ENCODE results near the gene CAPN12. TPM values are rescaled to one million over a fixed set of nuclear protein-coding genes. Genes with fewer than 3 reads are reported as not detected.

Gene CAPN12
- total and polyA plus RNA-seq, 10 of the 15 experiments (the other 5 are each of a cell fraction or from before 2014, with no cell fraction given), result 0.64 to 4.6 (median 2.0) TPM

DNA sequence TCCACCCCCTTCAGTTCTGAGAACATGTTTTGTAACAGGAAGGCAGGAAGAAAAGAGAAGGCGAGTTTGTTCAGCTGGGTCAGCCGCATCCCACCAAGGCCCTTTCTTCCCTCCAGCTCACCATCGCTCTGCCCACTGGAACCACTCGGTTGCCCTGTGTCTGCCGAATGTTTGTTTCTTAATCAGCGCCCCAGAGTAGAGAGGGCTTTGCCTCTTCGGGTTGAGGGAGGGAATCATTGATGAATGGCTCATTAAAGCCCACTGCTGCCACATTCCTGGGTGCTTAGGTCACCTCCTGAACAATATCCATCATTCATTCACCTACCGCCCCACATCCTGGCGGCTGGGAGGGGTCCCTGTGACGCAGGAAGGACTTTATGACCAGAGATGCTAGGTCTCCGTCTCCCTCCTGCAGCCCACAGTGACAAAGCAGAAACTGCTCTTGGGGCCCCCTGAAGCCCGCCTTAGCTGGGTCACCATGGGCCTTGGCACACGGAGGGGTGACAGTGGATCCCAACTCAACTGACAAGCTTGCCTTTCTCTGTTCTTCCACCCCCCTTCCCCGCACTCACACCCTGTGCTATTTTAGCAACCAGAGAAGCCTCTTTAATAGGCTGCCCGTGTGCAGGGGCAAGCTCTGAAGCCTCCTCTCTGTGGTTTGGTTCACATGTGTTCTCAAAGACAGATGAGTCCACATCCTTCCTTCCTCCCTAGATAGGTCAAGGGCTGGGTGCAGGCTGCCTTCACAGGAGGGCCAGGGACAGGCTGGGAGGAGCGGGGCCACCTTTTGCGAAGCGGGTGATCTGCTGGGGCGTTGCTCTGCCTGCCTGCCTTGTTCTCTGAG is 50.7 kb downstream of the CAPN12 start:
- ChIA-PET SMC1A (ENCODE audit: uncharacterized antibody, unreplicated experiment) (no interaction called here), CTCF (interaction anchor here (0.6 kb wide), 1 partner anchor 510 kb away, joined by 3 read pairs; no protein-coding TSS in a partner anchor), RAD21 (ENCODE audit: unreplicated experiment) (interaction anchor here (0.6 kb wide), 1 partner anchor 72 kb away, joined by 5 read pairs; no protein-coding TSS in a partner anchor), POLR2A (interaction anchor here (1.0 kb wide), 1 partner anchor 9 kb away, joined by 4 read pairs; no protein-coding TSS in a partner anchor)
- DNase-seq (ENCODE audit: low read depth, low spot score) (no peak), ATAC-seq (no peak), FAIRE-seq (peak; percentile 93)
- 0 out of 2 replicates have a peak overlapping the region, but pooled peaks have one; percentile 36 for H3K4me3 ChIP-seq
- WGBS (ENCODE audit: insufficient coverage, insufficient replicate concordance, low lambda C conversion rate, missing lambda C conversion rate), result 22% methylated on average over 19 of the region's 19 CpGs
- peak overlapping the region; percentile 35; the same call in 1 of the 2 replicates for H3K9ac ChIP-seq (ENCODE audit: control insufficient read depth, insufficient read depth, low read length)
- intact Hi-C loops (cut with micrococcal nuclease; ENCODE audit: unreplicated experiment) (no loop called here), in situ Hi-C loops (cut with MboI) (no loop called here)
- no peak overlapping the region for H2AFZ ChIP-seq (ENCODE audit: control insufficient read depth, low read depth, low read length)
- H3K4me2 ChIP-seq (ENCODE audit: control insufficient read depth, insufficient read depth), result peak overlapping the region; percentile 73
- no peaks in the 10 kb centered on the region for H3K27me3 ChIP-seq (replicated peaks in 1 of 2; ENCODE audit: control insufficient read depth in 2 of 2, insufficient read depth in 2 of 2, low read length in 1 of 2)
- no peaks in the 10 kb centered on the region for H3K9me3 ChIP-seq (replicated peaks; ENCODE audit: control insufficient read depth, insufficient read depth, low read length)
- H3K36me3 ChIP-seq (ENCODE audit: control insufficient read depth in 2 of 2, insufficient read depth in 2 of 2, low read length in 1 of 2), result peaks cover 17 to 18% of the 10 kb centered on the region in 2 experiments; a peak in 3 of 4 replicates
- H4K20me1 ChIP-seq (ENCODE audit: control insufficient read depth, insufficient read depth), result 0 out of 2 replicates have a peak, but pooled peaks cover 5% of the 10 kb centered on the region
- peaks cover 40% of the 10 kb centered on the region for H3K79me2 ChIP-seq (ENCODE audit: control insufficient read depth, insufficient read depth, low read length)
- BruUV-seq (replicated peaks), result no TSS peak
- peak overlapping the region; percentile 64 for H3K27ac ChIP-seq (ENCODE audit: control insufficient read depth, insufficient read depth)
- H3K4me1 ChIP-seq (ENCODE audit: control insufficient read depth, insufficient read depth, low read length), result peaks cover 48% of the 10 kb centered on the region
- TF ChIP-seq IRF5 (IDR thresholded peaks at IDR 0.05; ENCODE audit: borderline replicate concordance) (no peak), POU2F2 (IDR thresholded peaks at IDR 0.05; ENCODE audit: borderline replicate concordance, low read depth, low read length) (no peak), JUND (IDR thresholded peaks at IDR 0.05; ENCODE audit: low read depth, low read length) (no peak), TARDBP (IDR thresholded peaks at IDR 0.05; ENCODE audit: borderline replicate concordance) (no peak), FOXM1 (IDR thresholded peaks at IDR 0.05; ENCODE audit: low read depth, low read length) (no peak), MEF2B (IDR thresholded peaks at IDR 0.05; ENCODE audit: partially characterized antibody, poor library complexity, severe bottlenecking) (no peak), ZSCAN29 (IDR thresholded peaks at IDR 0.05) (no peak), RELA (IDR thresholded peaks at IDR 0.05; ENCODE audit: borderline replicate concordance, partially characterized antibody) (no peak), HDAC2 (IDR thresholded peaks at IDR 0.05) (no peak), MEF2A (IDR thresholded peaks at IDR 0.05; ENCODE audit: insufficient read depth, low read depth, low read length) (0 out of 2 replicates have a peak, but pooled peaks have one; percentile 29), EP300 (IDR thresholded peaks at IDR 0.05; ENCODE audit: borderline replicate concordance in 1 of 2, control insufficient read depth in 1 of 2, low read depth in 2 of 2, low read length in 2 of 2) (no peak), ZNF207 (IDR thresholded peaks at IDR 0.05; ENCODE audit: borderline replicate concordance) (no peak), RUNX3 (IDR thresholded peaks at IDR 0.05; ENCODE audit: low read length) (peak; percentile 79), TCF12 (IDR thresholded peaks at IDR 0.05; ENCODE audit: low read depth, low read length) (no peak), CREB1 (IDR thresholded peaks at IDR 0.05; ENCODE audit: low read depth) (0 out of 2 replicates have a peak, but pooled peaks have one; percentile 15), NFIC (IDR thresholded peaks at IDR 0.05; ENCODE audit: low read depth, low read length) (no peak)
- TF ChIP-seq, protein P1, sequence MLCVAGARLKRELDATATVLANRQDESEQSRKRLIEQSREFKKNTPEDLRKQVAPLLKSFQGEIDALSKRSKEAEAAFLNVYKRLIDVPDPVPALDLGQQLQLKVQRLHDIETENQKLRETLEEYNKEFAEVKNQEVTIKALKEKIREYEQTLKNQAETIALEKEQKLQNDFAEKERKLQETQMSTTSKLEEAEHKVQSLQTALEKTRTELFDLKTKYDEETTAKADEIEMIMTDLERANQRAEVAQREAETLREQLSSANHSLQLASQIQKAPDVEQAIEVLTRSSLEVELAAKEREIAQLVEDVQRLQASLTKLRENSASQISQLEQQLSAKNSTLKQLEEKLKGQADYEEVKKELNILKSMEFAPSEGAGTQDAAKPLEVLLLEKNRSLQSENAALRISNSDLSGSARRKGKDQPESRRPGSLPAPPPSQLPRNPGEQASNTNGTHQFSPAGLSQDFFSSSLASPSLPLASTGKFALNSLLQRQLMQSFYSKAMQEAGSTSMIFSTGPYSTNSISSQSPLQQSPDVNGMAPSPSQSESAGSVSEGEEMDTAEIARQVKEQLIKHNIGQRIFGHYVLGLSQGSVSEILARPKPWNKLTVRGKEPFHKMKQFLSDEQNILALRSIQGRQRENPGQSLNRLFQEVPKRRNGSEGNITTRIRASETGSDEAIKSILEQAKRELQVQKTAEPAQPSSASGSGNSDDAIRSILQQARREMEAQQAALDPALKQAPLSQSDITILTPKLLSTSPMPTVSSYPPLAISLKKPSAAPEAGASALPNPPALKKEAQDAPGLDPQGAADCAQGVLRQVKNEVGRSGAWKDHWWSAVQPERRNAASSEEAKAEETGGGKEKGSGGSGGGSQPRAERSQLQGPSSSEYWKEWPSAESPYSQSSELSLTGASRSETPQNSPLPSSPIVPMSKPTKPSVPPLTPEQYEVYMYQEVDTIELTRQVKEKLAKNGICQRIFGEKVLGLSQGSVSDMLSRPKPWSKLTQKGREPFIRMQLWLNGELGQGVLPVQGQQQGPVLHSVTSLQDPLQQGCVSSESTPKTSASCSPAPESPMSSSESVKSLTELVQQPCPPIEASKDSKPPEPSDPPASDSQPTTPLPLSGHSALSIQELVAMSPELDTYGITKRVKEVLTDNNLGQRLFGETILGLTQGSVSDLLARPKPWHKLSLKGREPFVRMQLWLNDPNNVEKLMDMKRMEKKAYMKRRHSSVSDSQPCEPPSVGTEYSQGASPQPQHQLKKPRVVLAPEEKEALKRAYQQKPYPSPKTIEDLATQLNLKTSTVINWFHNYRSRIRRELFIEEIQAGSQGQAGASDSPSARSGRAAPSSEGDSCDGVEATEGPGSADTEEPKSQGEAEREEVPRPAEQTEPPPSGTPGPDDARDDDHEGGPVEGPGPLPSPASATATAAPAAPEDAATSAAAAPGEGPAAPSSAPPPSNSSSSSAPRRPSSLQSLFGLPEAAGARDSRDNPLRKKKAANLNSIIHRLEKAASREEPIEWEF (IDR thresholded peaks at IDR 0.05; ENCODE audit: insufficient replicate concordance, low read depth, low read length), result no peak

Measured in GM12878 (cell line).